ENCODE results near the gene LAMB3.
"Not testable (repeated sequence)": the region's sequence is repeated elsewhere in the genome, so short reads cannot be mapped to it uniquely, and the experiment has no call there.

LAMB3 gene

DNA sequence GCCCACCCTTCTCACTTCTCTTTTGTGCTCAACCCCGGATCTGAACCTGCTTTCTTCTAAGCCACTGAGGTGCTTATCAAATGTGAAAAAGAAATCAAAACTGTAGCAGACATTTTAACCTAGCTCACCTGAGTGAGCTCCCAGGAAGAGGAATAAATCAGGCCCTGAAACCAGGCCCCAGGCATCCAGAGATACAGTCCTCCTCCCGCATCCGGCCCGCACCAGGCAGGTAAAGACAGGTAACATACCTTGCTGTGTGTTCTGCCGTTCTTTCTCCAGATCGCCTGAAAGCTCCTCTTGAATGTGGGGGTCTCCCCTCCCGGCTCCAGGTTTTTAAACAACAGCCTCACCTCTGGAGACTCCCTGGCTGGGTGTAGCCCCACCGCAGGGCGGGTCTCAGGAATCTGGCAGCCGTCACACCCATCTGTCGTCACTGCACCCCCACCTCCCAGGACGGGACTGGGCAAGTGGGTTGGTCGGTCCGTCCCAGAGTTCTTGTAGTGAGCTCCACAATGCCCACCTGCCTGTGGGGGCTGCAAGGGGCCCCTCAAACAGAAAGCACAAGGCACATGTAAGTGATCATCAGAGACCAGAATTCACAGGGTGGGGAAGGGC is at the start of gene LAMB3:
LAMB3 (minus strand) TSS at position 305 of the 615 bp plus-strand sequence. CDS start 1,481 bp downstream, outside the sequence.
- DNase-seq, result no peak

DNA sequence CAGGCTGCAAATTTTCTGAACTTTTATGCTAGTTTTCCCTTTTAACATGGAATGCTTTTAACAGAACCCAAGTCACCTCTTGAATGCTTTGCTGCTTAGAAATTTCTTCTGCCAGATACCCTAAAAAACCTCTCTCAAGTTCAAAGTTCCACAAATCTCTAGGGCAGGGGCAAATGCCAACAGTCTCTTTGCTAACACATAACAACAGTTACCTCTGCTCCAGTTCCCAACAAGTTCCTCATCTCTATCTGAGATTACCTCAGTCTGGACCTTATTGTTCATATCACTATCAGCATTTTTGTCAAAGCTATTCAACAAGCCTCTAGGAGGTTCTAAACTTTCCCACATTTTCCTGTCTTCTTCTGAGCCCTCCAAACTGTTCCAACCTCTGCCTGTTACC is 48.5 kb upstream of the LAMB3 start:
- DNase-seq, result not testable (repeated sequence)

DNA sequence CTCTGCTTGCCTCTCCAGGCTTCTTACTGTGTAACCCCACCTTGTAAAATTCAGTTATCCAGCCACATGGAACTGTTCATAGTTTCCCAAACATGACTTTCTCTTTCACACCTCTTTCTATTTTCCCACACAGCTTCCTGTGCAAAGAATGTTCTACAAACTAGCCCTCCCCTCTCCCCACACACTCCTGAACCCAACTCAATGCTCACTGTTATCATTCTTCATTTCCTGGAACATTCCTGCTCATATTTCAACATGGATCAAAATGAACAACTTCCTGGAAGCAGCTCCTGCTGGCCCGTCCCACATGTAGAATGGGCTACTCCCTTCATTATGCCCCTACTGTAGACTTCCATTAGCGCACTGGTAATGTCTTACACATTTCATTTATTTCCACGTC is 44.9 kb upstream of the LAMB3 start:
- no peak for DNase-seq

DNA sequence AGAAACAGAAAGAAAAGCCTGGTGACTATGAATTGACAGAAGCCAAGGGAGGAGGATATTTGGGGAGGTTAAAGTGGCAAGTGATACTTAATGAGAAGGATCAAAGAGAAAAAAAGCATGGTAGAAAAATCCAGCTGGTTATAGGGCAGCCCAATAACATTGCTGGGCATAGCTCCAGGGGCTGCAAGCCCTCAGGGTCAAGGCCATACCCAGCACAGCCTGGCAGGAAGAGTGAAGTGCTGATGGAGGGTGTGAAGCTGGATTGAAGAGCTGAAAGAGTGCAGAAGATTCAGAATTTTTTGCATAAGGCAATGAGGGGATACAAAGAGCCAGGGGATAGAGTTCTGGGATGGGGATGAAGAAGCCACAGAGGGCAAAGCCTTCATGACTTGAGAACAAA is 44.4 kb upstream of the LAMB3 start:
- no peak for DNase-seq

DNA sequence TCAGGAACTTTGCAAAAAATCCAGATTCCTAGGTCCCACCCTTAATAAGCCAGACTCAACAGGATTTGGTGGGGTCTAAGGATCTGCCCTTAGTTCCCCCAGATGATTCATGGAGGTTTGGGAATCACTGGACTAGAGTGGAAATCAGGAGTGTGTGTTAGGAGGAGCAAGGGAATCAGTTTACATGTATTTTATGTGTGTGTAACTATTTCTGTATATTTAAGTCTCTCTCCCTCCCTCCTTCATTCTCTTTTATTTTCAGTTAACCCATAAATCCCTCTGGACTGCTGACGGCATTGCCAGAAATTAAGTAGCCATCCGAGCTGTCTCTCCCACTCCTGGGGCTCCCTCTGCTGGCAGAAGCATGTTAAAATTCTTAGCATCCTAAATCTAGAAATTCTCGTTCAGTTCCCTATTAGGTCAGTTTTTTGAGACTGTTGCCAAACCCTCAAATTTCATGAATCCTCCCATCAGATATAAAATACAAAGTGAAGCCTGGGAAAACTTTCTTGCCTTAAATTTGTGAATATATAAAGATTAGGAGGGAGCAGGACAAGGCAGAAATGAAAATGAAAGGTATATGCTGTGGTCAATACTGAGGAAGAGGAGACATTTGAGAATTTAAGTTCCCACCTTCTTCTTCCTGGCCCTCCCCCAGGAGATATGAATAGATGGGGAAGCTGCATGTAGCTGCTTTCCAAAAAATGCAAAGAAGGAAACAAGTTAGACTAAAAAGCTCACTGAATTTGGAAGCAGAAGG is 40.7 kb upstream of the LAMB3 start:
- DNase-seq, result peak; percentile 83

DNA sequence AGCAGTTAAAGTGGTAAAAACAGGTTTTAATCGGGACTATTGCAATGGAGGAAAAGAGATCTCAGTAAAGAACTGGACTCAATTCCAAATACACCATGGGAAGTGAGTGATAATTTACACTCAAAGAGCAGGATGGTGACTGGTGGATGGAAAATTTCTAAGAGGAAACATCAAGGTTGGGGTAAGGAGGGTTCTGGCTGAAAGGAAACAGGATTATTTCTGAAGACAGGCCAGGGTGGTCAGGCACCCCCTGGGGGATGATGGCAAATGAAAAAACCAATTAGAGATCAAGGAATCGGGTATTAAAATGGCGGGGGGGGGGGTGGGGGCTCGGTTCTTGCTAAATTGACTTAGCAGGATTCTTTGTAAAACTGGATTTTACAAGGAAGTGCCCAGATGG is 40.1 kb upstream of the LAMB3 start:
- DNase-seq, result no peak

DNA sequence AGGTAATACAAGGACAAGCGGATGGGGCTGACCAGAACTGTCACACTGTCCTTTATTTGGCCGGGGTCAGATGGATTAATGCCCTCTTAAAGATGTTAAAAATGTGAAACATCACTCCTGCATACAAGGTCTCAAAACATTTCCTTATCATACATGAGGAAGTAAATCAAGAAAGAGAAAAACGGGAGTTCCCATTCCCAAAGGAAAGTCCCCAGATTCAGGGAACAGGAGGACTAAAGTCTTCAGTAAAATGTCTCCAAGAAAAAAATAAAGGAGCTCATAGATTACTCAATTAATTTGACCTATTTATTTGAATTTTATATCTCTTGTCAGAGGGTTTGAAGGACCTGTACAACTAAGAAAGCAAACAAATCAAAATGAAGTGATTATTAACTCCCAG is 39.0 kb upstream of the LAMB3 start:
- no peak for DNase-seq

DNA sequence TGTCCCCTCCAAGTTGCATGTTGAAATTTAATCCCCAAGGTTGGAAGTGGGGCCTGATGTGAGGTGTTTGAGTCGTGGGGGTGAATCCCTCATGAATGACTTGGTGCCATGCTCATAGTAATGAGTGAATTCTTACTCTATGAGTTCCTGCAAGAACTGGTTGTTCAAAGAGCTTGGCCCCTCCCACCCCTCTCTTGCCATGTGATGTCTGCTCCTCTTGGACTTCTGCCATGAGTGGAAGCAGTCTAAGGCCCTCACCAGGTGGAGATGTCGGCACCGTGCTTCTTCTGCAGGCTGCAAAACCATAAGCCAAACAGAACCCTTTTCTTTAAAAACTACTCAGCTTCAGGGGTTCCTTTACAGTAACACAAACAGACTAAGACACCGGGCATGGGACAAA is 37.3 kb upstream of the LAMB3 start:
- DNase-seq, result no peak

DNA sequence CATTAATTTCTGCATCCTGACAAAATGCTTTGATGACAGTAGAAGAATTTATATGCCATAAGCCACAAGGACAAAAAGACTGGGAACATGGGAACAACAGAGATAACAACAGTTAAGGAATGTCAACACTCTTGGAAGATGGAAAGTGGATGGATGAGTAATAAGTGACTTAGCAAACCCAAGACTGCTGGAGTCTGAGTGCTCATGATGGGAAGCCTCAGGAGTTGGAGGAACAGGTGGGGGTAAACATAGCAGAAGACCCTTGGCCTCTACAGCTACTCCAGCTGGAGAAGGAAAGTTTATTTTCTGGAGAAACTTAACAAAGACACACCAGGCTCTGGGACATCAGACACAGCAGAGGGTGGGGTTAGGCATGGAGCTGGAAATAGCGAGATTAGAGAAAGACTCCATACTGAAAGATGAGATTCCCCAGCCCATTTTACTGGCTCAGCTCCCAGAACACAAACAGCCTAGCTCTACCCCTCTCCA is 36.6 kb upstream of the LAMB3 start:
- DNase-seq, result peak; percentile 30

DNA sequence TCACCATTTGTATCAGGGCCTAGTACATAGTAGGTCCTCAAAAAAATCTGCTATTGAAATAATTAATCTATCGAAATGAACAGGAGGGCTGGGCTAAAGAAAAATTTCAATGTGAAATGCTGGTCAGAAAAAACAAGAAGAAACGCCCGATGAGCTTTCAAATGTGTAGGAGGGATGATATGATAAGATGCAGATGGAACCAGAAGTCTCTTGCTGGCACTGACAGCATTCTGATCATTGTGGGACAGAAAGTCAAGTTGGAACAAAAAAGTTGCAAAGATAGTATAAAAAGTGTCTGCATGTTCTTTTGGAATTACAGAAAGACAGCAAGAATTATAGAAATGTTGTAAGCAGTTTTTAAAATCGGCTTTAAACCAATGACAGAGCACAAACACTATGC is 34.1 kb upstream of the LAMB3 start:
- DNase-seq, result no peak

DNA sequence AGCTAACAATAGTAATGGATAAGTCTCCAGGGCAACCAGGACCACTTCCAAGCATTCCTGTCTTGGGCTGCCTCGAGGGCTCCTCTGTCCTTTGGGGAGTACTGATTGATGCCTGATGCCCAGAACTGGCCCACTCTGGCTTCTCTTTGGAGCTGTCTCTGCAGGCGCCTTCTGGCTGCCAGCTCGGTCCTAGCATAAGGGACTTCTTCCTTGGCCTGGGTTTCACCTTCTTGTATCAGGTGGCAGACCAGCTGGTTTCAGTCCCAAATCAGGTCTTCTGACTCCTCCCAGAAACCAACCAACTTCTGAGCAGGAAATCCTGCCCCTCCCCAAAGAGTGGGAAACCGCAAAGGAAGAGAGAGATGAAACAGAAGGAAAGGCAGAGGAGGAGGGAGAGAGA is 33.6 kb upstream of the LAMB3 start:
- no peak for DNase-seq

DNA sequence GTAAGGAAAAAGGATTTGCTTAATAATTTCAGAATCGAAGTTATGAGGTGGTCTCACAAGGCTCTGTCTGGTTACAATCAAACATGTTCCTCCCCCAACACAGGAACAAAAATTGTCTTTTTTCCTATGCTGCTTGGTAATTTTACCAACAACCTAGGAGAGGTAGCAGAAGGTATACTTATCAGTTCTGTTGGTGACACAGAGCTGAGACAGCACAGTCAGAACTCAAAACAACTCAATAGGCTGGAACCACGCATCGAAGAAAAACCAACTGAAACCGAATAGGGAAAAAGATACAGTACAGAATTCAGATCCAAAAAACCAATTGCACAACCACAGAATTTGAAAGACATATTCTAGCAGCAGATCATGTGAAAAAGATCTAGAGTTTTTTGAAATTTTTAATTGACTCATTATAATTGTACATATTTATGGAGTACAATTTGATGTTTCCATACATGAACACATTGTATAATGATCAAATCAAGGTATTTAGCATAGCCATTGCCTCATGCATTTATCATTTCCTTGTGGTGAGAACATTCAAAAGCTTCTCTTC is 26.8 kb upstream of the LAMB3 start:
- no peak for DNase-seq

DNA sequence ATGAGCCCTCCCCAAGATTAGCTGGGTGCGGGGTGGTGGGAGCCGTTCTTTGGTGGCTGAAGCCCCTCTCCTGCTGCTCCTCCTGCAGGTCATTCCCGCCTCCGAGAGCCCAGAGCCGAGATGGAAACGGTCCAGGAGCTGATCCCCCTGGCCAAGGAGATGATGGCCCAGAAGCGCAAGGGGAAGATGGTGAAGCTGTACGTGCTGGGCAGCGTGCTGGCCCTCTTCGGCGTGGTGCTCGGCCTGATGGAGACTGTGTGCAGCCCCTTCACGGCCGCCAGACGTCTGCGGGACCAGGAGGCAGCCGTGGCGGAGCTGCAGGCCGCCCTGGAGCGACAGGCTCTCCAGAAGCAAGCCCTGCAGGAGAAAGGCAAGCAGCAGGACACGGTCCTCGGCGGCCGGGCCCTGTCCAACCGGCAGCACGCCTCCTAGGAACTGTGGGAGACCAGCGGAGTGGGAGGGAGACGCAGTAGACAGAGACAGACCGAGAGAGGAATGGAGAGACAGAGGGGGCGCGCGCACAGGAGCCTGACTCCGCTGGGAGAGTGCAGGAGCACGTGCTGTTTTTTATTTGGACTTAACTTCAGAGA is 23.4 kb upstream of the LAMB3 start:
- DNase-seq, result no peak

DNA sequence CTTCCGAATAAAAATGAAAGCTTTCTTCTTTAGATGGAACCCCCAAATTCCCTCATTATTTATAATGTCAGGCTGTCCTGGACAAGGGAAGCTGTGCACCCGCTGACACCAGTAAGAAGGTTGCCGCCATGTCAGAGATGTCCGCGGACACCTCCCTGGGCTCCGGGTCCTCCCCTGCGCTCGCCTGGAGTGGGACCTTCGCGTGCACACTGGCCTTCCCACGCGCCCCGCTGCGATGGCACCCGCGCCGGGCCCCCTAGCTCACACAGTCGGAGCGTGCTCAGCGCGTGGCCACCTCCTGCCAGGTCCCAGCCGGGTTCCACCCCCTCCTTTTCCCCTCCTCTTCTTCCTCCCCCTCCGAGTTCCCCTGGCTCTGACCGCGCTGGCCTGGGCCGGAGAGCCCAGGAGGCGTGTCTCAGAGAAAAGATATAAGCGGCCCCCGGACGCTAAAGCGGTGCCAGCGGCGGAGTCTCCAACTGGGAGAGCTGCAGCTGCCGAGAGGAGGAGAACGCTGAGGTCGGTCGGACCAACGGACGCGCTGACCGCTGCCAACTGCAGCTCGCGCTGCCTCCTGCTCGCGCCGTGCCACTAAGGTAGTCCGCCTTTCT is 22.8 kb upstream of the LAMB3 start, which contains the start of gene G0S2:
G0S2 (plus strand) TSS at position 456 of the 608 bp plus-strand sequence. CDS start 273 bp downstream, outside the sequence.
- peak; percentile 81 for DNase-seq

DNA sequence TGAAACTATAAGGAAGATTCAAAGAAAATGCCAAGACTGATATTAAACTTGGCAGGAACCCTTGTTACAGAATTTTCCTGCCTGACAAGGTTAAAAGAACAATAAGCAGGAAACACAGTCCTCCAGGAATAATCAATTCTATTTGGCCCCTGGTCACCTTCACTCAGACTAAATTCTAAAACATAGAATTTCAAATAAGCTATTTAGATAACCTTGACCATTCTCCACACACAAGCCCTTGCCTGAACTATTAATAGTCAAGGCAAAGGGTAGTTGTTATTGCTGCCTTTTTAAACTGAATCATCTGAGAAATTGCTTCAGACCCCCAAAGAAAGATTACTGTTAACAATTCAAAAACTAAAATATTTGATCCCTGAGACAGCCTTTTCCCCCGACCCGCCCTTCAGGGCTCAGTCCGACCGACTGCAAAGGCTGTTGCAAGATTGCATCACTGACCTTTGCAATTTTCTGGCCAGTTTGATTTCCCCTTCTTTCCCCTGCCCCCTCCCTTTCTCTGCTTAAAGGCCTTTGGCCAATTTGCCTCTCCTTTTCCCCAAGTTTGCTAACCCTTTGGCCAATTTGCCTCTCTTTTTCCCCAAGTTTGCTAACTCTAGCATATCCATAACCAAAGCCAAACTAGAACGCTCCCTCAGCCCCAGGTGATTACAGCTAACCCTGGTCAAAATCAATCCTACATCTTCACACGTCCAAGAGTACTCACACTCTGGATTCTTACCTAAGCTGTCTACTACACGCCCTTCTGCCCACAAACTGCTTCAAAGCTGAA is 21.6 kb upstream of the LAMB3 start:
- no peak for DNase-seq

DNA sequence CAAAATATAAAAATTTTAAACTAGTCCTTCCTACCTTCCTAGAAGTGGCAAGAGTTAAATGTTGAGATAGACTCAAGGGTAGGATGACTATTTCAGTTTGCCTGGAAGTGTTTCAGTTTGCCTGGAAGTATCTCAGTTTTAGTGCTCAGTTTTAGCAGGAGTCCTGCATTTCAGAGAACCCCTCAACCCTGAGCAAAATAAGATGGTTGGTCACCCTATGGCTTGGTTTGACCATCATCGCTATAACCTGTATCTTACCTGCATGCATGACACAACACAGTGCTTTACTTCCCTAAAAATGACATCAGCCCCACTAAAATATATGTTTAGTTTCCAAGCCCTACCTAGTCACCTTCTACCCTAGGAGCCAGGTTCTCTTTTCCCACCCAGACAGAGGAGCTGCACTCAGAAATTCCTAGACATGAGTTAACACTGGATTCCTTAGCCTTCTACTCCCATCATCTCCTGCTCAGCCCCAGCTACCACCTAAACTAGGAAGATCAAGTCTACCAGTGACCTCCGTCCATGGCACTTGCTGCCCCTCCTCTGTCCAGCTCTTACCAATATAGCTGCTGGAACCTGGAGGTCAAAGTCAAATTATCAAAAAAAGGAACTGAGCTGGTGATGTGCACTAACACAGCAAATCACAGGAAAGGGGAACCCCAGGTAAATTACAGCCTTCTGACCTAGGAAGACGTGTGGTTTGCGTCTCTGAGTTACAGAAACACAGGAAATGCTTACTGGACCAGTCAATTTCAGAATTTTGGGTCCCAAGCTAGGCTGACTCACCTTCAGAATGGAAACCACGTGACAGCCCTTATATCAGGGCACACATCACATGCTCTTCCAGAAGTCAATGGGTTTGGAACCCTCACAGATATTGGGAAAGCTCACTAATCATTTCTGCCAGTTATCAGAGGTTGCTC is 20.7 kb upstream of the LAMB3 start:
- DNase-seq, result no peak

DNA sequence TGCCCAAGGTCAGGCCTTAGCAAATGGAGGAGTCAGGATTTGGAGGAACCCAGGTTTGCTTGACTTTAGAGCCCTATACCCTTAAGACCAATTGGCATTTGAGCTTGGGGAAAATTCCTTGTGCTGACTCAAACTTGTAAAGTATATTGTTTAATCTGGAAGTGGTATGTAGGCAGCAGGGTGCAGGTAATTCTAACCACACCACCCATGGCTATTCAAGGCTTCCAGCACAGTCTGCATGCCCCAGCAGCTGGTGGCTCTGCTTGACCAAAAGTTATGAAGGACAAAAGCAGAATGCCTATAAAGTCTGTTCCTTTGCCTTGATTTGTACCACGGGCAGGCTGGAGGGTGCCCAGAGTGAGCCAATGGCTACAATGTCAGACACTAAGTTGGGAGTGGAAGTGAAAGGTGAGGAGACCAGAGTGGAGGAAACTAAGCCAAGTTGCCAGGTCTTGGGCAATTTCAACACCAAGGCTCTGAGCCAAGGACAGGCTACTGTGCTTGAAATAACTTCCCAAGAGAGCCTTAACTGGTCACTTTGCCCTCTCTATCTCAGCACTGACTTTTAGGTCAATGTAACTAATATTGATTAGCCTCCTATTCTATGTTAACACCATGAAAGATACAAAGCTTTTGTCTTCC is 18.3 kb upstream of the LAMB3 start:
- no peak for DNase-seq

DNA sequence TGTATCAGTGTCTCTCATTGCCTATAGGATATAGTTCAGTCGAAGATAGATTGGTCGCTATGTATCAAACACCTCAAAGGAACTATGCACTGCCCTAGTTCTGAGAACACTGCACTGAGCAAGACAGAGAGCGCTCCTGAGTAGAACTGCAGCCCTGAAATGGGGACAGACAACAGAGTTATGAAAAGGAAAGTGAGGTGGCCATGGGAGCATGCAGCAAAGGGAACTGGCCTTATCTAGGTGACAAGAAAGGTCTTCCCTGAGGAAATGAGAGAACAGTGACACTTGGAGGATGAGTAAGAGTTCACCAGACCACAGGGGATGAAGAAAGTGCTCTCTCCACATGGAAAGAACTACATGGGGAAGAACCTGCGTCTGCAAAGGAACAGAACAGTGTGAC is 15.5 kb upstream of the LAMB3 start:
- no peak for DNase-seq

DNA sequence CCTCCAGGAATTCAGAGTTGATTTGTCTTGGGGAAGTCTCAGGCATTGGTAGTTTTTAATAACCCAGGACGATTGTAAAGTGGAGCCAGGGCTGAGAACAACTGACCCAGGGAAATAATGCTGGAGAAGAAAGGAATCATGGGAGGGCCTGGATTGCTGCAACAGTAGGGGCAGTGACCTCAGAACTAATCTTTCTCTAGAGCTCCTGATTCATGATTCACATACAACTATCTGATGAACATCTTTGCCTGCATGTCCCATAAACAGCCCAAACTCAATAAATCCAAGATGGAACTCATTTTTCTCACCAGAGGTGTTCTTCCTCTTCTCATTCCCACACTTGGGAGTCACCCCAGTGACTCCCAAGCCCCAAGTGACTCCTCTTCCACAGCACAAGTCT is 14.9 kb upstream of the LAMB3 start:
- no peak for DNase-seq

DNA sequence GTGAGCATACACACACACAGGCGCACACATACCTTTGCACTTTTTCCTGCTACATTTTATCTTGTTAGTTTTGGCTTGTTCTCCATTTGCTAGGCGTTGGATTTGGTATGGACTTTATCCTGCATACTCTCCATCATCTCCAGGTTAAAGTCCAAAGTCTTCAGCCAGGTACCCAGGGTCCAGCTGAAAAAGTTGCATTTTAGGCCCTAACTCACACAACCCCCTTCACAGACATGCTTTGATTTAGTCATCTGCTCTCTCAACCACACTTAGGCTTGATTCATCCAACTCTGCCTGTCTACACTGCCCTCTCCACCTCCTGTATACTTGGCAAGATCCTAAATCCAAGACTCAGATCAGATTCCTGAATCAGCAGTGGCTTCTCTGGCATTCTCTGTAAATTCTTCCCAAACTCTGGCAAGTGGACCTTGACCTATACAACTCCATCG is 10.7 kb upstream of the LAMB3 start:
- no peak for DNase-seq

DNA sequence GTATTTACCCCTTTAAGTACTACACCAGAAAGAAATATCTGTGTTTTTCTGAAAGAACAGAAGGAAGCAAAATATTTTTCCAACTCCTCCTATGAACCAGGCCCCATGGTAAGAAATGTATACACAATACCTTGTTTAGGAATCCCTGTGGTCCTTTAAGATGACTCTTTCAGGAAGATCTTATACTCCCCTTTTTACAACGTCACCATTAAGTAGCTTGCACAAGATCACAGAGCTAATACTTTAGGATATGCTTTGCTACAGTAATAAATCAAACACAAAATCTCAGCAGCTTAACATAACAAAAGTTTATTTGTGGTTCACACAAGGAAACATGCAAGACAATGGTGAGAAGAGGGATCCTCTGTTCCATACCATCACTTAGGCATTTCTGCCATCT is 8.8 kb upstream of the LAMB3 start:
- no peak for DNase-seq

Measured in right hindlimb (tissue), 1 donor.